HG03103 (cell line): Measurements from ENCODE around the gene TEAD1.

Experiments
- ATAC-seq: cut with Tn5 transposase; IDR thresholded peaks from one replicate; pipeline ENCODE4 v1.9.1; 2021; ENCODE audit warnings: low read depth; ENCODE audit not compliant: unreplicated experiment

Gene TEAD1

DNA sequence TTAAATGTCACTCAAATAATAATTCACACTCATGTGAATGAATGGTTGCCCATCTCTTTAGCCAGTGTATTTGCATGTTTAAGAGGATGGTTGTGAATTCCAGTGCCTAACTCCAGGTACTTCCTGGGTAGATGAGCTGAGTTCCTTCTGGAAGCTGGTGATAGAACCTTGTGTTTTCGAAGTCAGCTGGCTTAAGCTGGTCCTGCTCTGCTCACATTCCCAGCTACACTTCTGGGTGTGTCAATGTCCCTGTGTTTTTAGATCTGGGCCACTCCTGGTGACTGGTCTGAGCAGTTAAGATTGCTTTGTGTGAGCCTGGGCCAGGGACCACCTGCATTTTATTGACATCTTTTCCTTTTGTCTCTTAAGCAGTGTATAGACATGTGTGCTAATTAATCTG, 10.6 kb downstream of the TEAD1 start:
- ATAC-seq, result no peak

DNA sequence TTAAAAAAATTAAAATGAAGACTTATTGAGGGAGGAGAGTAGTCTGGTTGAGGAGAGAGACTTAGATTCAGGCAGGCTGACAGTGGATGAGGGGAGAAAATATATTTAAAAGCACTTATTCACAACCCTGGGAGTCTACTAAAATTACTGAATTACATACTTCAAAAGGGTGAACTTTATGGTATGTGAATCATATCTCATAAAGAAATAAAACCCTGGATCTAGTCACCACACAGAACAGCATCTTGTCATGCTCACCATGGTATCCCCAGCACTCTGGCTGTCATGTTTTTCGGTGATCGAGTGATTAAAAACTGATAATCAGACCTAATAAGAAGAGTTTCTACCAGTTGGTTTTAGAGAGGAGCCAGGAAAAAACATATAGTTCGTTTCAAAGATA, 11.0 kb downstream of the TEAD1 start:
- no peak for ATAC-seq

DNA sequence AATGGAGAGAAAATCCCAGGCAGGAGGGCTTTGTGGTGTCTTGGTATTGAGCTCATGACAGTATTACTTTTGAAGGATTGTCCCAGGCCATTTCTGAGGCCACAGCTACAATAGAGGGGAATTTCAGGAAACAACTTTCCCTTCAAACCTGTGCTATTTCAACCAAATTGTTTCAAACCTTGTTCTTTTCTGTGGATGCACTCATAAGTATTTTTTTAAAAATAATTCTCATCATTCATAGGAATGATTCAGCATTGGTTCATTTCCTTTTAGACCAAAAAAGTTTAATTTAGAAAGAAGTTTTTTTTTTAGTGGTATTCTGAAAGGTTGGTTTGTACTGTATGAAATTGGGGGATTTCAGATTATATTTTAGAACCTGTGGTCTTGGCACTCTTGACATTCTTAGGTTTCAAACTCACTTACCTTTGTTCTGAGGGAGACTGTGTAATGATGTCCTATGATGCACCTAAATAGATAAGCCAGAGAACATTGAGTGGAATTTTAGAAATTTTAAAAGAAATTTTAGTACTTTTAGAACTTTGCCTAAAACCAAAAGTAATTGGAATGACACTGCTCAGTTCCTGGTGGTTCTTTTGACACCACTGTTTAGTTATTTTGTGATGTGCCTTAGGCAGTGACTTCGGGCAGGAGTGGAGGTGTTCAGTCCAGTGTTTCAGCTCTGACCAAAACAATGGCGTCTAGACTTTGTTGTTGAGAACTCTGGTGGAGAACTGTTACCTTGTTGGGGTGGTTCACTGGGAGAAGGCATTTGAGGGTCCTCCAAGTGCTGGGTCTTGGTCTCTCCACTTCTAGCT, 12.2 kb downstream of the TEAD1 start:
- ATAC-seq, result no peak

DNA sequence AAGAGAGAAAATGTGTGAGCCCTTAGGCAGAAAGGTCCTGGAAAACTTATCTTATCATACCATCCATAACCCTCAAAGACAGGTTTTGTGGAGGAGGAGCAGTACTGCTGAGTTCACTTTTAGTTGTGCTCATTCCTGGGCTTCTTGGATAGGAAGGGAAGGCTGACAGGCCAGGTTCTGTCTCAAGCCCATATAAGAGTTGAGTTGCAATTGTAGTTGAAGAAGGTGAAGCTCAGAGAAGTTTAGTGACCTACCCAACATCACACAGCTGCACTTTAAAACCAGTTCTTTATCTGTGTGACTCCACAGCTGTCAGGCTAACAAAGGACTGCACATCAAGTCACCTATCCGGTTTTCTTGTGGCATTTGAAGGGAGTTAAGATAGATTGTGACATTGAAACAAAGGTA, 13.0 kb downstream of the TEAD1 start:
- no peak for ATAC-seq

DNA sequence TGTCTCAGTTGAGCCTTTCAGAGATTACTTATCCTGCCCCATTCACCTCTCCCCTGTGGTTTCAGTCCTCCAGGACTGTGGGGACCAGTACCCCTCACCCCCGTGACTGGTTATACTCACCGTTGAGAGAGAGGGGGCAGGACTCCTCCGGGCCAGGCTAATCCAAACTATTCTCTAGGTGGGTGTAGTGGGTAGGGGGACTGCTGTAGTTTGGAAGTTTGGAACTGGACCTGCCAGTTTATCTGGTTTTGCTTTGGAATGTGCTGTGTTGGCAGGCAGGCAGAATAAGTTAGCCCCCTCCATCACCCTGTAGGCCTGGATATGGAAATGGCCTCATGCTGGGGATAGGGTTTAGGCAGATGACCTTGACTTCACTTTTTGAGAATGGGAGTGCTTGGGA, 13.5 kb downstream of the TEAD1 start:
- no peak for ATAC-seq

DNA sequence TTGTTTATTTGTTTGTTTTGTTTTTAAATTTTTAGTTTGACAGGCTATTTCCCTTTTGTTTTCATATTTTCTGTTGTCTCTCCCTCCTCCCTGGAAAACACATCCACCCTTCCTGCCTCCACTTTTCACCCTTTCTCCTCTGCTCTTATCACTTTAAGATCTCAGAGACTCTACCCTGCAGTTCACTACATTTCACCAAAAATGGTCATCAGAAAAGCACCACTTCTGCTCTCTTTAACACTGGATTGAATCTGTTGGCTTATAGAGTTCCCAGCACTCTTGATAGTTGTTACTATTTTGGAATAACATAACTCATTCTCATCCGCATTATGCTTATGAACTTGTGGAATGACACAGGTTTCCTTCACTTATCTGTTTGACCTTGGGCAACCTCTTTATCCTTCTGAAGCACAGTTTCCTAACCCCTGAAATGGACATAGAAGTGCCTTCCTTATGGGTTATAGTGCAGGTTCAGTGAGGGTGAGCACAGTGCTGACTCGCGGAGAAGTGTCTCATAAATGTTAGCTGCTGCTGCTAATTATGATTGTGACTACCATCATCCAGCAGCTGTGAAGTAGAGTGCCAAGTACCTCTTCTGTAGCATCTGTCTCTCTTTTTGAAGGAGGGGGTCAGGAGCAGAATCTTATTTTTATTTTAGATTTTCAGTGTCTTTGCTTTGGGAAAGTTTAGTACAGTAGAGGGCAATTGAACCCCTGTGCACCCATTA, 15.0 kb downstream of the TEAD1 start:
- ATAC-seq, result no peak

DNA sequence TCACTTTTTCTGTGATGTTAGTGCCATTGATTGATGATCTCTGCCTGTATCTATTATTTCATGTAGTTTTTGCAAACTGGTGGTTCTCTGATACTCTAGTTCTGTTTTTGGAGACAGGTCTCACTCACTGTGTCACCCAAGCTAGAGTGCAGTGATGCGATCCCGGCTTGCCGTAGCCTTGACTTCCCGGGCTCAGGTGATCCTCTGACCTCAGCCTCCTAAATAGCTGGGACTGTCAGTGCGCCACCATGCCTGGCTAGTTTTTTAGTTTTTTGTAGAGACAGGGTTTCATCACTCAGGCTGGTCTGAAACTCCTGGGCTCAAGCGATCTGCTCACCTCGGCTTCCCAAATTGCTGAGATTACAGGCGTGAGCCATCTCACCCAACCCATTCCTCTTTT, 16.4 kb downstream of the TEAD1 start:
- ATAC-seq, result no peak

DNA sequence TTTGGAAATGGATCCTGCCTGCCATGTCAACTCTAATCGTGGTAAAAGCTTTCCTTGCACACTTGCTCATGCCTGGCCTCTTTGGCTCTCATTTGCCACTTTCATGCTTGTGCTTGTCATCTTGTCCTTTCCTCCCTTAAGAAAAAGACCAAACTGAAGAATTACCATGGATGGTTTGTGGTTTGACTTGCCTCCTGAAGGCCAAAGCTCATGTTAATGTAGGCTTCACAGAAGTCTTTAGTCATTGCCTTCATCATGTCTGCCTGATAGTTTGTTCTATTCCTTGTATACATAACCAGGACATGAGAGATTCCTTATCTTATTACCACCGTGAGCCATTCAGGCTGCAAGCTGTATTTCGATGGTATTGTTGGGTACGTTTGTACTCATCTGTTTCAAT, 17.3 kb downstream of the TEAD1 start:
- no peak for ATAC-seq

DNA sequence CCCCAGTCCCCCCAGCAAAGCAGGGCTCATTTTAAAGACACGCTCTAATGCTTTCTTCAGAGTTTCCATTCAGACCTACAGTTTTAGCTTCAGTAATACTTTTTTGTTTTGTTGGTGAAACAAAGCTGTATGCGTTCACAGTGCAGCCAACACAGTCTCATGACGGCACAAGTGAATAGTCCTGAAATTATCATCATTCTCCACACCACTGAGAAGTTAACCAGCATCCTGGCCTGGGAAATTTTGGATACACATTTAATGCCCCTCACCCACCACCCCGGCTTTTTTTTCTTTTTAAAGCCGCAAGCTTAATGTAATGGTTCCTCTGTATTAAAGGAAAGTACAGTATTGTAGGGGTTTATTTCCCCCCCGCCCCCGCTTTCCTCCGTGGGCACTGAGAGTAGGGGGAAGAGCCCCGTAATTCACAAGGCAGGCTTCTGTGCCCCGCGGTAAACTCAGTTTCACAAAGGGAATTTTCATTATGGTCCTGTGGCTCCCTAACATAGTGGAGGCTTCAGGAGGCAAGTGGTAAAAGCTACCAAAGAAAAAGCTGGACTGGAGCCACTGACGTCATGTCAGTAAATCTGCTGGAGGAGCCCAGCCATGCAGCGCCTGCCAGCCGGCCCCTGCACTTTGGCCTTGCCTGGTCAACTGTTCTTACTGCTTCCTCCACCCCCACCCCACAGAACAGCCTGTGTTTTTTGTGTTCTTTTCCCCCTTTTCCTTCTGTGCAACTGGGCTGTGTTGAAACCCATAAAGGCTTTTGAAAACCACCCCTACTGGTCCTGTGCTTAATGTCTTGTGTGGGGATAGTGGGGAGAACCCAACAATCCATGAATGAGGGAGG, 18.2 kb downstream of the TEAD1 start:
- ATAC-seq, result no peak

DNA sequence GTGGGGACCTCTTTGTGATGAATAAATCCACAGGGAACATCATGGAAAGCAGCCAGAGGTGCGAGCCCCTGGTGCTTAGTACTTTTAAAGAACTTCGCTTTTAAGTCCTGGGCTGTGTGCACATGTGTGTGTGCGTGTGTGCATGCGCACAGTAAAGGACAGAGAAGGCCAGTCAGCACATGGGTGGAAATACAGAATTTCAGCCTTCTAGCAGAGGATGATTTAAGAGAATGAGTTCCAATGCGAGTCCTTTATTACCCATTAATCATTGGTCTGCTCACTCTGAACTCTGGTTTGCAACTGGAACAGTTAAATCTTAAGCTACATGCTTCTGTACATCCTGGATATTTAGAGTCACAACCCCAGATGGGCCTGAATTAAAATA, 18.9 kb downstream of the TEAD1 start:
- ATAC-seq, result no peak

DNA sequence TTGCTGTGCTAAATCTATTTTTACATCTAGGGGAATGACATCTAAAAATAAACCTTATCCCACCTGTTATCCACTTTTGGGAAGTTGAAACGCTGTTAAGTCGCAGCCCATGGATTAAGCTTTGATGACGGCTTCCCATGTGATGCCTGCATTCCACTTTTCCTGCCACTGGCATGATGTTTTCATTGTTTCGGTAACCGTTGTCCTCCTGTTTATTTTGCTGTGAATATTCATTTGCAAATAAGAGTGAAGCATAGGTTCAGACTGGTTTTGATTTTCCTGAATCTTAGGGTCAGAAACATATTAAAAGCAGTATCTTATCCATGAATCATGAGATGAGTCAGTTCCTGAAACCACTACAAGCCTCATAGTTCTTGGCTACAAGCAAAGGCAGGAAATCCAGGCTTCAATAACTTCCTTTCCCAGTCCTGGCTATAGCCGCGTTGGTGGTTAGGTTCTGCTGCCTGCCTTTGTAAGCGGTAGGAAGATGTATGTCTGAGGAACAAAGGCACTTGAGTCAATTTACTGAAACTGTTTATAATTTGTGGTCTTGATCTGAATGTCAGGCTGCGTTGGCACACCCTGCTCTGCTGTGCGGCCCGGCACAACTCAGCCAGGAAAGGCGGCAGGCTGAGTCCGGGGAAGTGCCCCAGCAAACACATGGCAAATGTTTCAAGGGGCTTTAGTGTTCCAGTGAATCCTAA, 19.4 kb downstream of the TEAD1 start:
- no peak for ATAC-seq

DNA sequence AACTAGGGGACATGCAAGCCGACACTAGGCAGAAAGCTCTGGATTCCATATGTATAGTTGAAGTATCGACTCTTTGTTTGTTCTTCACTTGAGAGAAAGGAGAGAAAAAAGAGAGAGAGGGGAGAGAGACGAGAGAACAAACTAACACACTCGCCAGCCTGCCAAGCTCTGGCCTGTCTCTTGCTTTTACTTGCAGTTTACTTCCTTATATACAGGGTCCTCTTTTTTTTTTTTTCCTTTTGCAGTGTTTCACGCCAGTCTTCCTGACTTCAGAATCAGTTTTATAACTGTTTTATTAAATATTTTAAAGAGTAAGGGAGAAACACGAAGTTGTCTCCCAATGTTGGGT, 19.9 kb downstream of the TEAD1 start:
- ATAC-seq, result no peak

DNA sequence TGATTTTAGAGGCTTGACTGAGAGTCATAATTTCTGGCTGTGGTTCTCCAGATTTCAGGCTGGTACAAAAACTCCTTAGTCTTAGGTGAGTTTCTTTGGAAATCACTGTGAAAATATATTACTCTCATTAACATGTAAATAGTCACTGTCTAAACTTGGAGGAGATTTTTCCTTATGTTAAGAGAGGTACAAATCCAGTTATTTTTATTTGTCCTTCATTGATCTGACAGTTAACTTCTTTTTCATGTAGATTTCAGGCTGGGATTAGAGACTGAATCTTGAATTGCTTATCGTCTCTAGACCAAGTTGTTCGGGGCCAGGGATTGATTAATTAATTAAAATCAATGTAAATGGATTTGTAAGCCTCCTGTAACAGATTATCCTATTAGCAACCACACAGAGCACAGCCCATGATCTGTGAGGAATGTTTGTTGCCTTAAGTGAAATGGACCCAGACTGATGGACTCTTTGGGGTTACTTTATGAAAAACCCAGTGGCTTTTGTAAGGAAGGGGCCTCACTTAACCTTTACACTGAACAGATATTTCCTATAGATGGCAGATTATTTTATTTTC, 21.1 kb downstream of the TEAD1 start:
- no peak for ATAC-seq

DNA sequence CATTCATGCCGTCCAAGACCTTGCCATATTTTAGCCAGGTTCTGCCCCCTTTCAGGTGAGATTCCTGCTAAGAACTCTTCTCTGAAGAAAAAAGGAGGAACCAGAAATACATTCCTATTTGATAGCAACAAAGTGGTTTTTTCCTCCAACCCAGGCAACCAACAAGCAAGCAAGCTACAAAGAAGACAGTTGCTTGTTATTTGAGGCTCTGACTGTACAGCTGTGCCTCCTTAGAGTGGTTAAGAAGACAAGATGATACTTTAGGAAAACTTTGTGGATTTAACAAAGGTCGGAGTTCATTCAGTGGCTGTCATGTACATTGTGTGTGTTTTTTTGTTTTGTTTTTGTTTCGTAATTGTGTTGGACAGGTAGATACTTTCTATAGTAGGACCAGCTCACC, 21.7 kb downstream of the TEAD1 start:
- no peak for ATAC-seq

DNA sequence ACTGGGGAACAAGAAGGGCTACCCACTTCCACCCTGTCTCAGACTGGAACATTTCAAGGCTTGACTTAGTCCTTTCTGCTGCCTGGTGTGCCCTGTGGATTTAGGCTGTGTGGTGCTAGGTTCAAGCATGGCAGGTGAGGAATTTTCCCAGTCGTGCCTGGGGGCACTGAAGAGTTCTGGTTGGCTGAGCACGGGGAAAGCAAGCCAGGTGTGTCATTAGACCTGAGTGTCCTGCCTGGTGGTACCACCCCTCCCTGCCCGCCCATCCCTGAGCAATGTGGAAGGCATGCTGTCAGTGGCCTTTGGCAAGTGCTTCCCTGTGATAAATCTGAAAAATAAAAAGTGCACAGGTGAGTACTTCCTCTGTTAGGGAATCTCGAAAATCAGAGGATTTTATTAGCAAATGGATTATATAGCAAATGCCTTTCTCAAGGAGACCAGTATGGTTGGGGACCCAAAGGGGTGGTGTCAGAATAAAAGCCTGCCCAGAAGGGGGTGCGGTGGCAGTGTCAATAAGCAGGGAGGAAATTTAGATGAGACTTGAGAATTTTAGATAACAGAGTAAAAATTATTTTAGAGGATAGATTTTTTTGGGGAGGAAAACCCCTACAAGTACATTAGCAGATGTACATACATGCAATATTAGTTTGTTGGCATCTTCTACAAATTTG, 22.8 kb downstream of the TEAD1 start:
- ATAC-seq, result no peak

DNA sequence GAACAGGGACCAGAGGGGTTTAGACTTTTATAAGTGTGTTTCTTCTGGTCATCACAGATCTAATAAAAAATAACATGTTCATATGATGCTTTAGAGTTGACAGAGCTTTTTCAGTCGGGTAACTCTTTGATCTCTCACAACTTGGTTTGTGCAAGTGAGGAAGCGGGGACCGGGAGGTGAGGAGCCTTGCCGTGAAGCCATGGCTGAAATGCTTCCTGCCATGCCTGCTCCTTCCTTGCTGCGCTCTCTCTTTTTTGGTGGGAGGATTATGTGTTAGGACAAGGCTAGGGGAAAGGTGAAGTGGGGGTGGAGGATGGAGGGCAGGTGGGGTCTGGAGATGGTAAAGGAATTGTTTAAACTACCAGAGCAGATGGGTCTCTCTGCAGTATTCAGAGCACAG, 23.8 kb downstream of the TEAD1 start:
- ATAC-seq, result no peak

DNA sequence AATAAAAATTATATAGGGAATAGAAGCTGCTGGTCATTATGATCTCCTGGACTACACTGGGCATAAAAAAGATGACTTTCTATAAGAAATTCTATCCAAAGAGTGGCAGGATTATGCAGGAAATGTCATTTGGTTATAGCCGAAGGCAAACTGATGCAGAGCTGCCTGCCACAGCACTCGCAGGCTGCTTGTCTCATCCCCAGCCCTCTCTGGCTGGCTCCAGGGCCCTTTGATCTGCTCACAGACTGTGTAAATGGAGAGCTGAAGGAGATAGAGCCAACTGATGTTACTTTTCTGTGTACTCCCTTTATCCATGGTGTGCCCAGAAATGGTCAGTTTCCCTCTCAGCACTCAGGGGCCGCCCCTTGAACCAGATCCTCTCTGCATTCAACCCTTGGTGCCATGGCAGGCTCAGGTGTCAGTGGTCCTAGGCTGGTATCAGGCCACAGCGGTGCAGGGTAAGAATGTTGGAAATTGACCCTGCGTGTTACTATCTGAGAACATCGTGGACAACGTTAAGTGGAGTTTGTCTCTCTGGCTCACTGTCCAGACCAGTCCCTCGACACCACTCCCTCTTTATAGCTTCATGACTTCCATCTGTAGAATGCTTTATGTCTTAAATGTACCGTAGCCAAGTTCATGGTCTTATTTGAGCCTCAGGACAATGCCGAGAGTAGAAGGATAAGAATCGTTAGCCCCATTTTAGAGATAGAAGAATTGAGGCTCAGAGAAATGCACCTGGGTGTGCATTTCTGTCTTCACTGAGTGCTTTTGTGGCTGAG, 27.8 kb downstream of the TEAD1 start:
- no peak for ATAC-seq

DNA sequence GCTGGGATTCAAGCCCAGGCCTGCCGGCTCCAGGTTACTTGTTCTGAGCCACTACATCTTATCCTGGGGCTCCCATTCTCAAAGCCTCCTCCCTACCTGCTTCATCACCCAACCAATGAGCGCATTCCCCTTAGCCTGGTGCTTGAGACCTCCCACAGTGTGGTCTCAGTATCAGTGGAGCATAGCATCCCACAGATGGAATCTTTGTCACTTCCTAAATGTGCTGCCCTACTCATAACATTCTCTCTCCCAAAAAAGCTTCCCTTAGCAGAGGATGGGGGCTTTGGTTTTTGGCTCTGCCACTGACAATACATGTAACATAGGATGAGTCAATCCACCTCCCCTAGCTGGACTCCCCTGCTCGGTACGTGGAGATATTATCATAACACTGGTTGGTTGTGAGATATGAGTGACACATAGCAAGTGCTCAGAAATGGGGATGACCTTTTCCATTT, 28.8 kb downstream of the TEAD1 start:
- no peak for ATAC-seq

DNA sequence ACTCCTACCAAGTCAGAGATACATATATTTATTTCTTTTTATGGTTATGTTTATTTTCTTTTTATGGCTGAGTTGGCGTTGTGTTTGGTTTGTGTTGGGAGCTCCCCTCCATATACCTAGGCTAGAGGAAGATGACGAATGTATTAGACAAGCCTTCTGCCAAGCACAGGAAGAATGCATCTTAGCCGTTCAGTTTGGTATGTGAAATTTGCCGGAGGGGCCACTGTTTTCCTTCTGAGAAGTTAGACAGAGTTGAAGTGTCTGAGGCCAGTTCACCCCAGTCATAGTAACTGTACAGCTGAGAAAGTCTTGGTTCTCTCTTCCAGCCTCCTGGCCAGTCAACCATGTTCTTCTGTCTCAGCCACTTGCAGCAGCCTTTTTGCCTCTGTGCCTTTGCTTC, 29.8 kb downstream of the TEAD1 start:
- no peak for ATAC-seq
